MM.1S (cell line): ENCODE results near the gene HJV.

Source experiments
- CTCF ChIP-seq: fragments of 300-600 bp; sonication (generic); IDR thresholded peaks from 2 replicates; pipeline ENCODE4 v1.5.1; 2016; ENCODE audit warnings: antibody characterized with exemption, low read length, mixed read lengths
- EZH2 ChIP-seq: fragments of 300-600 bp; sonication (generic); optimal IDR thresholded peaks from 2 replicates; pipeline ENCODE3; 2017; ENCODE audit warnings: low read depth, mild to moderate bottlenecking, antibody characterized with exemption, low read length, mixed read lengths

DNA sequence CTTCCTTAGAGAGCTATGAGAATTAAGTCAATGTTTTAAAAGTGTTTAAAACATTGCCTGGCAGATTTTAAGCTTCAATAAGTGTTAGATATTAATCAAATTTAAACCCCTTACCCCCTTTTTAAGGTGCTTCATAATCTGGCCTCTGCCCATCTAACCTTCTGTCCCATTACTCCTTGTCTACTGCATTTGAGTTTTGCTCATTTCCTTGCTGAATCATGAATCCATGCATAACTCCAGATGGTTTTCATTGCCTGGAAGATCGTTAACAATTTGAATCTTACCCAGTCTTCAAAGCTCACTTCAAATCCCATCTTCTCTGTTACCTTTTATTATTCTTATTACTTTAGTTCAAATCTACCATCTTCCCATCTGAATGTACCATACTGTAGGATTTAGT is 4.6 kb downstream of the HJV start:
- no peak for TF ChIP-seq CTCF
- TF ChIP-seq EZH2, result no peak
